ENCODE measurements around the gene SLC6A18.

DNA sequence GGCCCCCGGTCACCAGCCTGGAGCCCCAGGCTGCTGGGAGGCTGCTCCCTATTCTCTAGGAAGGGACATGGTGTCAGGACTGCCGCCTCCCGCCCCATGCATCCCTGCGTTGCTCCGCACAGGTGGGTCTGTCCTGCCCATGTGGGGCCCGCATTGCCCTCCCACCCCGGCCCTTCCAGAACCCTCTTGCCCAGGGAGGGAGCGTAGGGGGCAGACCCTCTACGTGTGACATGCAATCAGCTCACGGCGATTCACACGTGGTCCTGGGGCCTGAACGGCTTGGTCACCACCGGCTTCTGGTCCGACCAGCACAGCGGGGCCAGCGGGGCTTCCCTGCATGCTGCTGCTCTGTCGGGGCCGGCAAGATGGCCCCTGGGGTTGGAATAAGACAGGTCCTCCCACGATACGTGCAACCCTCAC is 14.3 kb upstream of the SLC6A18 start:
- no peak for TF ChIP-seq POLR2A (IDR thresholded peaks at IDR 0.05)
- TF ChIP-seq, protein P1, sequence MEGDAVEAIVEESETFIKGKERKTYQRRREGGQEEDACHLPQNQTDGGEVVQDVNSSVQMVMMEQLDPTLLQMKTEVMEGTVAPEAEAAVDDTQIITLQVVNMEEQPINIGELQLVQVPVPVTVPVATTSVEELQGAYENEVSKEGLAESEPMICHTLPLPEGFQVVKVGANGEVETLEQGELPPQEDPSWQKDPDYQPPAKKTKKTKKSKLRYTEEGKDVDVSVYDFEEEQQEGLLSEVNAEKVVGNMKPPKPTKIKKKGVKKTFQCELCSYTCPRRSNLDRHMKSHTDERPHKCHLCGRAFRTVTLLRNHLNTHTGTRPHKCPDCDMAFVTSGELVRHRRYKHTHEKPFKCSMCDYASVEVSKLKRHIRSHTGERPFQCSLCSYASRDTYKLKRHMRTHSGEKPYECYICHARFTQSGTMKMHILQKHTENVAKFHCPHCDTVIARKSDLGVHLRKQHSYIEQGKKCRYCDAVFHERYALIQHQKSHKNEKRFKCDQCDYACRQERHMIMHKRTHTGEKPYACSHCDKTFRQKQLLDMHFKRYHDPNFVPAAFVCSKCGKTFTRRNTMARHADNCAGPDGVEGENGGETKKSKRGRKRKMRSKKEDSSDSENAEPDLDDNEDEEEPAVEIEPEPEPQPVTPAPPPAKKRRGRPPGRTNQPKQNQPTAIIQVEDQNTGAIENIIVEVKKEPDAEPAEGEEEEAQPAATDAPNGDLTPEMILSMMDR (IDR thresholded peaks at IDR 0.05): no peak

All from tibial nerve (tissue), 3 donors.